Stimulated activated naive CD4-positive, alpha-beta T cell treated with Interleukin-2 at 50 U/mL for 16 hours (primary cell): Measurements from ENCODE around the gene PDGFB.

Source experiments
- DNase-seq: peaks from one replicate; lab custom pipeline; 2025; lab: John Stamatoyannopoulos, UW

The PDGFB gene

DNA sequence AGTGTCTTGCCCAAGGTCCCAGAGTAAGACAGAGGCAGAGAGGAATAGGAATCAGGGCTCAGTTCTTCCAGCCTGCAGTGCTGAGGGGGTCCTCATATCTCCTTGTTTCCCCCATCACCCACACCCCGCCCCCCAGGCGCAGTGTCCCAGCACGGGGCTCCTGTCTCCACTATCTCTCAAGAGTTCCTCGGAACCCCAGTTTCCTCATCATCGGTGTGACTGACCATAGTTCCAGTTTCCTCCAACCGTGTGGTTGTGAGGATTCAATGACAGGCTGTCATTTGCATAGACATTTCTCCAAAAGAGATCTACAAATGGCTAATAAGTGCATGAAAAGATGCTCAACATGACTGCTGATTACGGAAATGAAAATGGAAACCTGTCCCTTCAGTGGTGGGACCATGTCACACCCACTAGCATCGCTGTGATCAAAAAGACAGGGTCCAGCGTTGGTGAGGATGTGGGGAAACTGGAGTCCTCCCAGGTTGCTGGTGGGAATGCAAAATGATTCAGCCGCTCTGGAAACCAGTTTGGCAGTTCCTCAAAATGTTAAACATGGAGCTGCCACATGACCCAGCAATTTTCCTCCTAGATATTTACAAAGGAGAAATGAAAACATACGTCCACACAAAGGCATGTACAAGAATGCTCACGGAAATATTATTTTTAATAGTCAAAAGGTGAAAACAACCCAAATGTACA lies 31.8 kb upstream of the PDGFB start:
- DNase-seq, result no peak

DNA sequence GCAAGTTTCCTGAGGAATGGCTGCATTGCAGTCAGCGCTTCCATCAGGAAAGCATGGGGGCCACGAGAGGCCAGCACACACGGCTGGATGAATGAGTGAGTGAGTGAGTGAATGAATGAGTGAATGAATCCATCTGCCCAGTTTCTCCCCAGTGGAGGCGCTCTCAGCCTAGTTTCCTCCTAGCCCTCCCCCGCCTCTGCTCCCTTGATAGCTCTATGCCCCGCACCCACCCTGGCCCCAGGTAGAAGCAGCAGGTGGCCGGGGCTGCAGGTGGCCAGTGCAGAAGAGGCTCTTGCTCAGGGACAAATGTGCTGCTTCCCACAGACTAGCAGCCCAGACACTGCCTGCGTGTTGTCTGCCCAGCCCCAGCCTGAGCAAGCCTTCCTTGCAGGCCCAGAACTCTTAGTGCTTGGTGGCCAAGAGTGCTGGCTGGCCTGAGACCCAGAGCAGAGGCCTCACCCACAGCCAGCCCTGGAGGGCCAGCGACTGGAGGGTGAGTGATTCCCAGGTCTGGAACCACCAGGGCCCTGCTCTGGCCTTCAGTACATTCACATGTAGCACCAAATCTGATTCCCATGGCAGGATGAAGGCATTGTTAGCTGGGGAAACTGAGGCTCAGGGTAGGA lies 31.1 kb upstream of the PDGFB start:
- no peak for DNase-seq

DNA sequence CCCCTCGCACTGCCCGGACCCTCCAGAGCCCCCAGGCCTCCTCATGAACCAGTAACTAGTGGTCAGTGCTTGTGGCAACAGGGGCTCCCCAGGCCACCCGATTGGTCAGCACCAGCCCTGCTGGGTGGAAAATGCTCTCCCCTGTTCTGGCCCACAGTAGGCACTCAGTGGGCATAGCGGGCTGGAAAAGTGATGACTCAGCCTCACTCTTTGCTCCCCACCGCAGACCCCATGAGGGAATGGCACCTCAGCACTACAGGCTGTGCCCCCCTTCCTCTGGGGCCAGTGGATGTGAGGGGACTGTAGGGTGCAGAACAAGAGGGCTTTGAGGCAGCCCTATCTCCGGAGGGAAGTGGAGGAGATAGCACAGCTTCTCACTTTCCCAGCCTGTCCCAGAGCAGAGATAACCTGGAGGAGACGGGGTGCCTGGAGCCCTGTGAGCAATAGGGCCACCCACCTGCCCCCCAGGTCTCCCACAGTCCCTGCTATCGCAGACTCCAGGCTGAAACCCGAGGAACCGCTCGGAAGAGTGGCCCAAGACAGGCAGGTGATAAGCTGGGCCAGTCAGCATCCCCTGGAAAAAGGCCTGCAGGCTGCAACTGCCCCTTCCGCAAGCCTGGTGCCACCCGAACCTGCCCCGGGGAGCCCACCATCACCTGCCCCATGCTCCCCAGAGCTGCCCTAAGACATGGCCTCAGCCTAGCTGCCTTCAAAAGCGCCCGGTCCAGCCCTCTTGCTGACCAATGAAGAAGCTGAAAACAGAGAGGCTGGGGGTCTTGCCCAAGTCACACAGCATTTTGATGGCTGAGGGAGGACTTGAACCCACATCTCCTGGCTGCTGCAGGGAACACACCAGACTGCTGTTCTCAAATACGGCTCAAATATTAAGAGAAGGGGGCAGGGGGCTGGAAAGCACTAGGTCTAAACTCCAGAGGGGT lies 29.4 kb upstream of the PDGFB start:
- no peak for DNase-seq

DNA sequence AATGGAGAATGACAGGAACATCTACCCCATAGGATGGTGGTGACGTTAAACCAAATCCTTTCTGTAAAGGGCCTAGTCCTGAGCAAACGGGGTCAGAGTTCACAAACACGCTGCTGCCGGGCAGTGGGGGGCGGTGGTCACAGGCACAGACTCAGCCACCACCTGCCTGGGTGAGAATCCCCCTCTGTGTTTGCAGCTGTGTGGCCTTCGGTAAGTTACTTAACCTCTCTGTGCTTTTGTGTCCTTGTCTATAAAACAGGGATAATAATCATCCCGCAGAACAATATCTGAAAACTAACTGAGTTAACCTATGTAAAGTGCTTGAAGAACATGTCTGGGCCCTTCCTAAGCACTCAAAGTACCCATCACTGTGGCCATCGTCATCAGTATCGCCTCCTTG lies 26.0 kb upstream of the PDGFB start:
- DNase-seq, result no peak

DNA sequence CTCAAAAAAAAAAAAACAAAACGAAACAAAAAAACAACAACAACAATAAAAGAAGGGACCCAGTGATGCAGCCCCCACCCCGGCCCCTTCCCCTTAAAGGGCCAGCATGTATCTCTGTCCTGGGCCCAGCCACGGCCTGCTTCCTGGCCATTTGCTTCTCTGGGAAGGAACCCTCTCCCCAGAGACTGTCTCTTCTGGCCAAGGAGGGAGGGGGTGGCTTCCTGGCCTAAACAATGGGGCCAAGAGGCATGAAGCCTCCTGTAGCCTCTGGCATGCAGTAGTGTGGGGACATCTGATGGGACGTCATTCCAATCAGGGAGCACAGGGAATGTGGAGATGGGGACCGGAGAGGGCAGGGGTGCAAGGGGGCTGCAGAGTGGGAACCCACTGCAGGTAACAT lies 25.5 kb upstream of the PDGFB start:
- DNase-seq, result no peak

DNA sequence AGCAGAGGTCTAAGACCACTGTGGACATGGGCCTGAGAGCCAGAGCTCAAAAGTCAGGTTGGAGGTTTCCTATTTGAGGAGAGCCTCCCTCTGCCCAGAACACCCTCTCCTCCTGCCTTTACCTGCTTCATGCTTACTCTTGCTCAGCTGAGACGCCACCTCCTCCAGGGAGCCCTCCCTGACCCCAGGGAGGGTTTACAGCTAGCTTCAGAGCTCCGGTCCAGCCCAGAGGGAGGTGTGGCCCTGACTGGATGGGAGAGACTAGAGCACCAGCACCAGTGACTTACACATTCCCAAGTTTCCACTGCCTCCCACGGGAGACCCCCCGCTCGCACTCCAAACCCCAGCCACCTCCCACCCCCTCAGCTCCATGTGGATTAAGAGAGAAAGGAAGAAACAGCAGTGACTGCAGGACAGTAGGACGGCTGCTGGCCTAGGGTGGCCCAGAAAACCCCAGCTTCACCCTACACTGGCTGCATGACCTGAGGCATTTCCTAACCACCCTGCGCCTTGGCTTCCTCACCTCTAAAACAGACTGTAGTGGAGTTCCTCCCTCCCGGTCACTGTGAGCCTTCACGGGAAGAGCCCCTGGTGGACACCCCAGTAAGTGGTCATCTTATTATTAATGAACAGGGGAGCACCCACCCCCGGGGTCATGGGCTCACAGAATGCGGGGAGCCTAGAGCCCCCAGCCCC lies 24.5 kb upstream of the PDGFB start:
- DNase-seq, result no peak

DNA sequence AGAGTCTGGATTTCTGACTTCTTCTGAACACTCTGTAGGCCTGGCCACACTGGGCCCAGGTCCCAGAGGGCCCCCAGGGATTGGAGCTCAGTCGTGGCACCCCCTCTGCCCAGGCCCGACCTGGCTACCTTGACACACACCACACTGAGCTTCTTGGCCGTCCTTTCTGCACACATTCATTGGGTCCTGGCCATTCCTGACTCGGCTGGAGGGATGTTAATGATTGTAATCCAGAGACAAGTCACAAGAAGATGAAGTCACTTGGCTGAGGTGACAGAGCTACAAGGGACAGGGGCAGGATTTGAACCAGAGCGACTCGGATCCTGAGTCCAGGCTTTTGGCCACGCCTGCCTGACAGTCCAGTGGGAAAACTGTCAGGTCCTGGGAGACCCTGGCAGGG lies 23.9 kb upstream of the PDGFB start:
- DNase-seq, result no peak

DNA sequence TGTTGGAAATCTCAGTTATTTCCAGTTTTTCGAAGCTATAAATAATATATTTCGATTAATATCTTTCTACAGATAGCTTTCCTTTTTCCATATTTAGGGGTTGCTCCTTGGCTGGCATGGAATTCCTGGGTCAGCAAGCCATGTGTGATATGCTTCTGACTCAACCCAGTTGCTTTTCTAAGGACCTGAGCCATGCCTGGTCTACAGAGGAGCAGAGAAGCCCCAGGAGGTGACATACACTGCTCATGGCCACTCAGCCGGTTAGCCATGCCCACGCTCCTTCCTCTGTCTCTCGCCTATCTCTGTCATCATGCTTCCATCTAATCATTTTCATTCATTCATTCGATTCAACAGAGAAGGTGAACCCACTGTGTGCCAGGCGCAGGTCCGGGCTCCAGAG lies 23.2 kb upstream of the PDGFB start:
- no peak for DNase-seq

DNA sequence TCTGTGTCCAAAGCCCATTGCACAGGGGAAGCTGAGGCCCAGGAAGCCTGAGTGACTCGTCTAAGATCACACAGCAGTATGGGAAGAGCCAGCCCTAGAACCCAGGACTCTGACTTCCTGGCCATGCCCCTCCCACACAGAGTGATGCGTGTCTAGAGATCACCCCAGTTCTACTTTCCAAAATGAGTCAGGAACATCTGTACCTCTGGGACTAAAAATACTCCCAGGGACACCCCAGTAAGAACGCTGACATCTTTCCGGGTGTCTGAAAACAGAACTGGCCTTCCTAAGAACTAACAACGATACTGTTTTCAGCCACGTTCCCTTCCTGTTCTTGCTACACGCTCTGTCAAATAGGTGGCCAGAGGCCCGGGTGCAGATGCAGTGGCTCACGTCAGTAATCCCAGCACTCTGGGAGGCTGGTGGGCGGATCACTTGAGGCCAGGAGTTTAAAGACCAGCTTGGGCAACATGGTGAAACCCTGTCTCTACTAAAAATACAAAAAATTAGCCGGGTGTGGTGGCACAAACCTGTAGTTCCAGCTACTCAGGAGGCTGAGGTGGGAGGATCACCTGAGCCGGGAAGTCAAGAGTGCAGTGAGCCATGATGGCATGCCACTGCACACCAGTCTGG lies 21.7 kb upstream of the PDGFB start:
- no peak for DNase-seq

DNA sequence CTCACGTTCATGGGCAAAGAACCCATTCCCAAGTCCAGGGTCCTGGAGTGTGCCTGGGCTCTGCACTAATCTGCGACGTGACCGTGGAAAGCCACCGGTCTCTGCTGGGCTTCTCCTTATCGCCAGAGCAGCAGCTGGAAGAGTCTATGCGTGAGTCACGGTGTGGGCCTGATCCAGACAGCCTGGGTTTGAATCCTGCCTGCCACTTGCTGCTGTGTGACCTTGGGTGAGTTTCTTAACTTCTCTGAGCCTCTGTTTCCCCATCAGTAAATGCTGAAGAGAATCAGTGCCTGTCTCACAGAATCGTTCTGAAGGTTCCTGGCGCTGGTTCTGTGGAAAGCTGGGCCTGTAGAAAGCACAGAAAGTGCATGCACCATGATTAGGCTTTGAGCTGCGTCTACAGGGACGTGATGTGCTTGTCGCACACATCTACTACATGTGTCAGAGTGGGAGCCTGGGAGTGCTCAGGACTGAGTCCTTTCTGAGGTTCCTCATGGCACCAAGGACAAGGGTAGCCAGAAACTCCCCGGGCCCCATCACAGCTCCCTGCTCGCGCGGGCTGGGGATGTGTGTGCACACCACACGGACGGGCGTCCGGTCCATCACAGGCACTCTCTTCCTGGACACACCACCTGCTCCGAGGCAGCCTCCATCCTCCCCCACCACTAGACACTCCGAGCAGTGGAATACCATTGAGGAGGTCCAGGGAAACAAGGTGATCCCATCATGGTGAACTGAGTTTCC lies 20.5 kb upstream of the PDGFB start:
- DNase-seq, result no peak

DNA sequence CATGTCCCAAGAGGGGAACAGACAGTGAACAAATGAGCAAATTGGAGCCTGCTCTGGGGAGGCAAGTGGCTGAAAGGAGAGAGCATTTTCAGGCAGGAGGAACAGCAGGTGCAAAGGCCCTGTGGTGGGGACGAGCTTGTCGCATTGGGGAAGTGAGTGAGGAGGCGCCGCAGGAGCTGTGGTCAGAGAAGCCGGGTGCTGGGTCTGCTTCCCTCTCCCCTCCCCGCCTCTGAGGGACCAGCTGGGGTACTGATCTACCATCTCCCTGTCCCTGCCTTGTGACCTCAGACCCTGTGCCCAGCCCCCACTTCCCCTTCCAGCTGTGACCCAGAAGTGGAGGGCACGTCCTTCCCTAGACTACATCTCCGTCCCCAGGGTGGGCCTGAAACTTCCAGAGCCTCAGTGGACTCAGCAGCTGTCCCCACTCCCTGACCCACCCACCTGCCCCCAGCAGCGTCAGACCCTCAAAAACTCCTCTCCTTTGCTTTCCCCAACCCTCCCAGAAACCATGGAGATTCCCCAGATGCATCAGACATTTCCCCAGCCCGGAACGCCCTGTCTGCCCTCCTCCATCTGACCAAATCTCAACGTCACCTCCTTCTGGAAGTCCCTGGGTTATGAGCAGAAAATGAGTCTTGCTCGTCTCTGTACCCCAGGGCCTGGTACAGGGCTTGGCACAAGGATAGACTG lies 19.7 kb upstream of the PDGFB start:
- DNase-seq, result no peak

DNA sequence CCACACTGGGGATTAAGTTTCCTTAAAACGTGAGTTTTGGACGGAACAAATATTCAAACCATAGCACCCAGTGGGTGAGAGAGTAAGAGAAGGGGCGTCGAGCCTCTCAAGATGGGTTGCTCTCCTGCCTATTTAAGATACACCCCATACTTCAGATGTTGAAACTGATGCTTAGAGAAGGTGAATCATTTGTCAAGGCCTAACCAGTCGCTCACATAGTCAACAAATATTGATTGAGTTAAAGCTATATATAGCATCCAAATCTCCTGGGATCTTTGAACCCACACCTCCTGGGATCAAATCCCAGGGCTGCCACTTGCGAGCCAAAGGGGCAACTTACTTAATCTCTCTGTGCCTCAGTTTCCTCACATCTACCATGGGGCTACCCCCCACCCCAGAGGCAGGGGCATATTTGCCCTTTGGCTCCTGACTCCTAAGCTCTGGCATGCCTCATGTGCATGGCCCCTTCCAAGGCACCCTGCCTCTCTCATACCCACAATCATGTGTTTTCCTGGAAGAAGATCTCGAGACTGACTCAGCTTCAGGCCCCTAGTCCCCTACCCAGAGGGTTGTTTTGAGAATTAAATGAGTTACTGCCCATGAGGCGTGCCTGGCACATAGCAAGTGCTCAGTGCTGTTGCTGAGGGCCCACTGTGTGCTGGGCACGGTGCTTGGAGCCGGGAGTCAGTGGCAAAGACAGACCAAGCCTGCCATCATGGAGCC lies 19.0 kb upstream of the PDGFB start:
- no peak for DNase-seq

DNA sequence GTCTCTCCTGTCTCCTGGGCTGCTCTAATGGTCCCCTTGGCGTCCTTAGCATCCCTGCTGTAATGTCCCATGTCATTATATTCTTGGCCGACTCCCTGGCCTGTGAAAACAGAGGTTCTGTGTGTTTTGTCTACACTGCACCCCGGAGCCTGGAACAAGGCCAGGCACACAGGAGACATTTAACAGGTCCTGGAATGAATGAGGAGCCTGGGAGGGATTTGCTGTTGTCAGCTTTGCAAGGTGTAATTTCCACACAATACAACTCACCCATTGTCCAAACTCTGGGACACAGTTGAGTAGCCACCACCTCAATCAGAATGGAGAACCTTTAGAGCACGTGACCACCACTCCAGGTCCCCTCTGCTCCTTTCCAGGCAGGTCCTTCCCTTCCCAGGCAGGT lies 14.9 kb upstream of the PDGFB start:
- DNase-seq, result no peak

DNA sequence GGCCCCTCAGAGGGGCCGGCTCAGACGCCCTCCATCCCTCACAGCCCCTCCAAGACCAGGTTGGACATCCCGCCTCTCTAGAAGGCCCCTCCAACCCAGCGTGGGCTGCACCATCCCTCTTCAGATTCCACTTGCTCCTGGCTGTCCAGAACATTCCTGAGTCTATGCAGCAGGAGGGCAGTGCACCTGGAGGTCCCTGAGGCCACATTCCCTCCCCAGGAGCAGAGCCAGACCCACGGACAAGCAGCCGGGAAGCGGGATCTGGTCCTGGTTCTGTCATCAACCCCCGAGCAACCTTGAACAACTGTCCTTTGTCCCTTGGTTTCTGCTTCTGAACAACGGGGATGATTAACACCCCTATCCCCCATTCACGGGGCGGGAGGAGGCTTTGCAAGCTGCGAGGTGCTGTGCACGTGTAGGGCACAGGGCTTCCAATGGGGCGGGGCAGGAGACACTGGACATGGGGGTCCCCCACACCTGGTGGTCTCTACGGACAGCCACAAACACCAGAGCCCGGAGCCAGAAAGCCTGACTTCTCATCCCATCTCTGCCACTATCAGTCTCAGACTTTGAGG lies 13.2 kb upstream of the PDGFB start:
- no peak for DNase-seq

DNA sequence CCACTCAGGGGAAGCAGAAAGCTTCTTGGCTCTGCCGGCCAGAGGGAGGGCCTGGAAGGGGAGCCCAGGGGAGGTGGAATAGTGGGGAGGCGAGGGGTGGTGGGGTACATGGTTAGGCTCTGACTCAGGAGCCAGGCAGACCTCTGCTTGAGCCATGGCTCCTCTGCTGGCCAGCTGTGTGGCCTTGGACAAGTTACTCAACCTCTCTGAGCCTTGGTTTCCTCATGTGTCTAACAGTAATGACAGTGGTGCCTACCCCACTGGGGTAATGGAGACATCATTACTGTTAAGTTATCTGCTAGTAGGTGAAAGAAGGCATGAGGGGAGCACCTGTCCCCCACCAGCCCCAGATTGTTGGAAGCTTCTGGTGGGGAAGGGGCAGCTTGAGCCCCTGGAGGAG lies 12.2 kb upstream of the PDGFB start:
- no peak for DNase-seq

DNA sequence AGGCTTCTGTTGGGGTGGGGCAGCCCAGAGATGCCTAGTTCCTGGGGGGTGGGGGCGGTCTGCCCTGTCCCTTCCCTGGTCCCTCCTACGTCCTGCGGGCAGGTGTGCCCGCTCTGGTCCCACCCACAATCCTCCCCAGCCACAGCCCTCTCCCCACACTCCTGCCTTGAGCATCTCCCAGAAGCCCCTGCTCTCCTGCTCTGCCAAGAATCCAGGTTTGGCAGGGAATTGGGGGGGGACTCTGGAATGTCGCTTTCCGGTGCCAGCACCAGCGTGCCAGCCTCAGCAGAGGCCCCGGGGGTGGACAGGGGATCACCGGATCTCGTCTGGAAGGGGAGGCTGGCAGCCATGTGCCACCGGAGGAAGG lies 11.4 kb upstream of the PDGFB start:
- DNase-seq, result no peak

DNA sequence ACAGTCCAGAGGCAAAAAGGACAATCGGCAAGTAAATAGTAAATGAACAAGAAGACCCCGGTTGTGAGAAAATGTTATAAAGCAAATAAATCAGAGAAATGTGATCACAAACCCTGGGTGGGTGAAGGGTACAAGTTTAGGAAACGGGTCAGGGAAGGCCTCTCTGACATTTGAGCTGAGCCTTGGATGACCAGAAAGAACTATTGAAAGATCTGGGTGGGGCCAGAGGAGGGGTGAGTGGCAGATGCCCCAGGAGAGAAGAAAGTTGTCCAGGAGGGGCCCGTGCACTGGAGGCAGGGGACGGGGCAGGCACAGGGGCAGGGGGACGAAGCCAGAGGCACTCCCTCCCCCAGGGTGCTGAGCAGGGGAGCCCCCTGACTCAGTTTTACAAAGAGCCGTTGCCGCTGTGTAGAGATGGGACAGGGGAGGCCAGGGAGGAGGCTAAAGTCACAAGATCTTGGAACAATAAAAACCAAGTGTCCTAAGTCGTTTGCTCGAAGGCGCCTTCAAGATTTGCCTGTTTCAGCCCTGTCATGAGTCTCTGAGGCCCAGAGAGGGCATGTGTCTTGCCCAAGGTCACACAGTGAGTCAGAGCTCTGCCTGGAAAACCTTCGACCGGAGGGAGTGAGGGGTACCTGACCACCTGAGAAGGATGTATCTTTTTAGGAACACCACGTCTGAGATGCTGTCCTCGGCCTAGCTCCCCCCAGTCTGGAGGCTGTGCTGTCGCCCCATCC lies 10.8 kb upstream of the PDGFB start:
- no peak for DNase-seq

DNA sequence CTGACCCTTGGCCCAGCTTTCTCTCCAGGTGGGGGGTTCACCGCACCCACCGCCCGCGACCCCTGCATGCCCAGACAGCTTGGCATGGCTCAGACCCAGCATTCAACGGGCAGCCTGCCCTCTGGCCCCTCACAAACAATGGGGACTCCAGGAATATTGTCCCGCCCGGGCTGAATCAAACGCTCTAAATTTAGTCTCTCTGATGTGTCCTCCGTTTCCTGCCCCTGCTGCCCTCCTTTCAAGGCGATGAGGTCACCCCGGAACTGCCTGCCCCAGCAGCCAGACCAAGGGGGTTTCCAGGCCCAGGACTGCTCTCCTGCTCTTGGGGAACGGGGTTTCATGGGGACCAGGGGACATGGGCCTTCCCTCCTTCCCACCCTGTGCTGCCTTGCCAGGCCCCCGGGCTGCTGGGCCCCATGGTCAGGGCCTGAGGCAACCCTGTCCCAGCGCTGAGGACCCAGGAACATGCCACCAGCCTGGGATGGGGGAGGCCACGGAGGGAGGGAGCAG lies 10.1 kb upstream of the PDGFB start:
- peak; percentile 25 for DNase-seq

DNA sequence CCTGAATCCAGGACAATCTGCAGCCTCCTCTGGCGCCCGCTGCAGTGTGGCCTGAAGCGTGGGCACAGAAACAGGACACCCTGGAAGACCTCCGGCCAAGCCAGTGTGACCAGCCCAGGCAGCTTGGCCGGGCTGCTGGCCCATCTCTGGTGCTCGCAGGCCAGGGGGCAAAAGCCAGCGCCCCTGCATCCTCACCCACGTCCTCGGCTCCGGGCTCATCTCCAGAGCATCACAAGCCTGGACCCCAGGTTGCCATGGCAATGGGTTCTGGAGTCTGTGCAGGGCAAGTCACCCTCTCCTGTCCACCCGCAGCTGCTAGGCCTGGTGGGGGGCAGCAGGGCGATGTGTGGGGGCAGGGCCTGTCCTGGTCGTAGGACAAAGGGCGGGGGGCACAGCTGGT lies 9.3 kb upstream of the PDGFB start:
- no peak for DNase-seq
